Anterior cingulate cortex (tissue), 58 donors: ENCODE measurements around the gene CCDC43.
"Not testable (repeated sequence)": the region's sequence is repeated elsewhere in the genome, so short reads cannot be mapped to it uniquely, and the experiment has no call there.

Source experiments
- DNase-seq, 58 donors: peaks; one replicate each; lab custom pipeline; 2025; lab: John Stamatoyannopoulos, UW

CCDC43 gene, protein sequence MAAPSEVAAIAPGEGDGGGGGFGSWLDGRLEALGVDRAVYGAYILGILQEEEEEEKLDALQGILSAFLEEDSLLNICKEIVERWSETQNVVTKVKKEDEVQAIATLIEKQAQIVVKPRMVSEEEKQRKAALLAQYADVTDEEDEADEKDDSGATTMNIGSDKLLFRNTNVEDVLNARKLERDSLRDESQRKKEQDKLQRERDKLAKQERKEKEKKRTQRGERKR

GRCh38 chr17:44689477-44690217 lies at the start of gene CCDC43:
TSS of gene CCDC43 (minus strand) at chr17:44689776. CDS start at chr17:44689753, 23 bp downstream.
- peak; percentile 42 to 92 (median 82) for DNase-seq

- DNase-seq = no peak
Observed at GRCh38 chr17:44738214-44738906, 48.8 kb upstream of the CCDC43 start.

GRCh38 chr17:44736551-44737240 lies 47.1 kb upstream of the CCDC43 start:
- DNase-seq = no peak

DNA sequence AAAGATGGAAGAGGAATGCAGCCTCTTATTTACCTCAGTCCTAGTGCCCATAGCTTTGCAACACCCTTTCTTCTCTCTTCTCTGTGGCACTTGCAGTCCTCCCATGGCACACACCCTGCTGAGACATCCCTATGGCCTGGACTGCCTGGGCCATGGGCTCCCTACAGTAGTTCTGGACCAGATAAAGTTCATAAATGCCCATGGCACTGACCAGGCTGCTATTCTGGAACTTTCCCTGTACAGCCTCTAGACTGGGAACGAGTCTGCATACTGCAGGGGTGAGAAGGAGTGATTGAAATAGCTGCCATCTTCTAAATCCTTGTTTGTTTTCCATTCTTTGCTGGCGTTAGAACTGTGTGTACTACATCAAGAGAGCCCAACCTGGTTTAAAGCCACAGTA lies 44.7 kb upstream of the CCDC43 start:
- DNase-seq = no peak

DNA sequence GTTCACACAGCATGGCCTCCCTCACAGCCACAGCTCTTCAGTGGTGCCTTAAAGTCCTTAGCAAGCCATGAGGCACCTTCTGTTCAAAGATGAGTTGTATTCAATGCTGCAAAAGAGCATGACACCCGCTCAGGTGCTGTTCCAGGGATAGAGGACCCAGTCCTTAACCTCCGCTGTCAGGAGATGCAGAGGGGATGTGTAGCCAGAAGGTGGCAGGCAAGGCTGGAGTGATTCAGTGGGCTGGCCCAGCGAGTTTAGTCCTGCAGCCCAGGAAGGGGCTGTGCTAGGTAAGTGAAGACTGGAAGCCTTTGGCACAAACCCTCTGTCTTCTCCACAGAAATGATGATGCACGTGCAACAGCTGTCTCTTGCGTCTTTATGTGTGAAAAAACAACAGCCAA lies 44.2 kb upstream of the CCDC43 start:
- DNase-seq = peak in 8 of 58 donors; percentile 6 to 31 (median 16)

GRCh38 chr17:44726121-44726520 lies 36.5 kb upstream of the CCDC43 start:
- DNase-seq = not testable (repeated sequence)

- no peak for DNase-seq
Observed at GRCh38 chr17:44722254-44722653, 32.7 kb upstream of the CCDC43 start.

DNA sequence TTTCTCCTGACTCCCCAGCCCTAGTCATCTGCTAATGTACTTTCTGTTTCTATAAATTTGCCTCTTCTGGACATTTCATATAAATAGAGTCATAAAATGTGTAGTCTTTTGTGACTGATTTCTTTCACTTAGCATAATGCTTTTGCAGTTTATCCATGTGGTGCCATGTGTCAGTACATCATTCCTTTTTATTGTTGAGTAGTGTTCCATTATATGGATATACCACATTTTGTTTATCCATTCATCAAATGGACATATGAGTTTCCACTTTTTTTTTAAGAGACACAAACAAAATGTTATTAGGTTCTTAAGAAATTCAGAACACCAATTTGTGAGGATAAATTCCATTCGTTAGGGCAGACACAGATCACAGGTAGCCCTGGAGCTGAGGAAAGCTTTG lies 29.9 kb upstream of the CCDC43 start:
- DNase-seq = no peak

GRCh38 chr17:44708401-44709263 lies 19.1 kb upstream of the CCDC43 start, which contains the start of gene DBF4B:
TSS of gene DBF4B (plus strand) at chr17:44708665. CDS start at chr17:44708821, 156 bp downstream.
- DNase-seq = peak in 57 of 58 donors; percentile 21 to 89 (median 73)

DNA sequence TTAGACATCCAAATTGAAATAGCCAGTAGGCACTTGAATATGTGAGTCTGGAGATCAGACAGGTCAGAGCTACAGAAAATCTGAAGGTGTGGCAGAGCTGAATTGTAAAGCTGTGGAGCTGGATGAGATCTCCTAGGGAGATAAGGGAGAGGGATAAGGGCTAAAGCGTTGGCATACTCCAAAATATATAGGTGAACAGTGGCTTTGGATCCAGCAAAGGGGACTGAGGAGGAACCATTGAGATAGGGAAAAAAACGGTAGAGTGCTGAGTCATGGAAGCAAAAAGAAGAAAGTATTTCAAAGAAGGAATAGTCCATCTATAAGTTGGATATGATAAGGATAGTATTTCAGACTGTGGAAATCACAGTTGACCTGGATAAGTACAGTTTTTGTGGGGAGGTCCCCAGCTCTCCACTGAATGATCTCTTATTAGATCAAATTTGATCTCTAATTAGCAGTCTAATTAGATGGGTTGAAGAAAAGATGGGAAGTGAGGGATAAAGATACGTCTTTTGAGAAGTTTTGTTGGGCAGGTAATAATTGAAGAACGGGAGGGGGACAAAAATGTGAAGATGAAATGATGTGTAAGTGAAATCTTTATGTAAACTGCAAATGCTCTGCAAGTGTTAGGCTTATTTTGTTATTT lies 18.3 kb upstream of the CCDC43 start:
- DNase-seq = no peak

- DNase-seq = not testable (repeated sequence)
Observed at GRCh38 chr17:44700288-44700687, 10.7 kb upstream of the CCDC43 start.

- no peak for DNase-seq
Observed at GRCh38 chr17:44693609-44694008, 4.0 kb upstream of the CCDC43 start.

DNA sequence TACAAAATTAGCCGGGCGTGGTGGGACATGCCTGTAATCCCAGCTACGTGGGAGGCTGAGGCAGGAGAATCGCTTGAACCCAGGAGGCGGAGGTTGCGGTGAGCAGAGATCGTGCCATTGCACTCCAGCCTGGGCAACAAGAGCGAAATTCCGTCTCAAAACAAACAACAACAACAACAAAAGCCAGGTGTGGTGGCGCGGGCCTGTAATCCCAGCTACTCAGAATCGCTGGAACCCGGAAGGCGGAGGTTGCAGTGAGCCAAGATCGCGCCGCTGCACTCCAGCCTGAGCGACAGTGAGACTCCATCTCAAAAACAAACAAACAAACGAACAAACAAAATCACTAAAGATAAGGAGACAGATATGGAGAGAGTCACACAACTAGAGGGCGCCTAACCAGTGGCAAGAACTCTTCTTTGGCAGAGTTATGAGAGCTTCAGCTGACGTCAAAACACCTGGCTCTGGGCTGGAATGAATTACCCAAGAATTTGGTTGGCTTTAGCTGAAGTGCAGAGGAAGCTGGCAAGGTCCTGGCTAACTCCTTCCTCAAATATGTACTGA lies 1.2 kb upstream of the CCDC43 start:
- DNase-seq = not testable (repeated sequence)

DNA sequence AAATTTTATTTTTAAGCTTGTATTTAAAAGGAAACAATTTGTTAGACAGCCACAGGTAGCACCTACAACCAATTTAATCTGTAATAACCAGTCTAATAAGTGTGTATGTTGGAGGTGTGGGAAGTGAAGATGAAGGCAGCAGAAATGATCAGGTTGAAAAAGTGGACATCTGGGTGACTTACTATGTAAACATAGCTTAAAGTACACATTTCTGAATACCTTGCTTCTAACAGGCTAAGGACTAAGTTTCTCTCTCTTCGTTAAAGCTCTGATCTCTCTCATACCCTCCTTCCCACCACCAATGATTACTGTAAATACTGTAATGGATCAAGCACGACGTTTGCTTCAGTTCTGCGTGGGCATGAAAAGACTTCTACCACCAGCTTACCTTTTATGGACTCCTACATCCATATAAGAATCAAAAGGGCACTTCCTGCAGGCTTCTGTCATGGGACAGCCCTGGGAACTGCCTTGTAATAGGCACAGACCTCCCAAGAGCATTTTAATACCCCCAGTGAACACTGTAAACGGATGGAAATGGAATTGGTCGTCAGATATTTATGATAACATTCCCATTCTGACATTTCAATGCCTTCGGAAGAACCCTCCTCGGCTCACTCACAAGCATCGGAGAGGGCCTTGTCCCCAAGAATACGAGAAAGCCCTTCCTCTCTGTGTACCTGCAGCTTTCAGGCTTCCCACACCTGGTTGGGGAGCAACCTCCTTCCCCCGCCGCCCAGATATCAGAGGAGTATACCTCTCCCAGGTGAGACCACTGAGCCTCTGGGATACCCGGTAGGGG lies 700 bp downstream of the CCDC43 start:
- DNase-seq = peak in 2 of 58 donors; percentile 25 to 51

DNA sequence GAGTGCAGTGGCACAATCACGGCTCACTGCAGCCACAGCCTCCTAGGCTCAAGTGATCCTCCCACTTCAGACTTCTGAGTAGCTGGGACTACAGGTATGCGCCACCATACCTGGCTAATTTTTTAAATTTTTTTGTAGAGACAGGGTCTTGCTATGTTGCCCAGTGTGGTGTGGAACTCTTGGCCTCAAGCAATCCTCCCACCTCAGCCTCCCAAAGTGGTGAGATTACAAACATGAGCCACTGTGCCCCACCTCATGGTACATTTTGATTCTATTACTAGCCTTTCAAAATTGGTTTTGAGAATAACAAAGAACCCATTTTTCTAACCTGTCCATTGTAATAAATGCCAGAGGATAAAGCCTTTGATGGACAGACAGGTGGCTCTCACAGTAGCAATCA lies 1.4 kb downstream of the CCDC43 start:
- DNase-seq = no peak

DNA sequence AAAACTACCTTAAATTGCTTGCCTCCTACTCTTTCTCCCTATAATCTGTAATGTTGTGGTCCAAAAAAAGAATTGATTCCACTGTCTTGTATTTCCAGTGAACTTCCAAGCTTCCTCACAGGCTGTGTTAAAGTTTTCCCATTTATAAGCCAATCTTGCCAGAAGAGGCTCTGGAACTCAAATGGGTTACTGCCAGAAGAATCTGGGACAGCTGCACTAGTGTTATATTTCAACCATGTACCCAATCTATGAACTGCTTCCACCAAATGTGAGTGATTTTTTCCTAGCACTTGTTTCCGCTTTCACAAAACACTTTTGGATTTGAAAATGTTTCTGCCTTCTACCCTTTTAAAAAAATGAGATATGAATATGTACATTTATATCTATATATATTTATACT lies 1.8 kb downstream of the CCDC43 start:
- peak in 1 of 58 donors; percentile 5 for DNase-seq

- DNase-seq = not testable (repeated sequence)
Observed at GRCh38 chr17:44683303-44683702, 6.3 kb downstream of the CCDC43 start.

DNA sequence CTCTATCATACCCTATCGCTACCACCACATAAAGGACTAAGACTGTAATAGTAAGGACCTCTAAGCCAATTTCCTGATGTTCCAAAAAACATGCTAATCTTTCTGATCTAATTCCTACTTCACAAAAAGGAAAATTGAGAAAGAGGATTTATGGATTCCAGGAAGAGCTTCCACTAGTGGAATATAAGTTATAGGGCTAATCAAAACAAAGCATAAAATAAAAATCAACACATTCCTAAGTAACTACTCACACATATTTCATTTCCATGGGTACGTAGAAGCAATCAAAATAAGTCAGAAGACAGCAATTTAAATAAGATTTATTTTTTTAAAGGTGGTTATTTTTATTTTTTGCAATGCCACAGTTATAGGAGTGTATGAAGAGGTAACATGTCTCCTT lies 12.4 kb downstream of the CCDC43 start:
- DNase-seq = no peak
